Parathyroid adenoma (tissue), 2 donors: ENCODE measurements around the gene NXNL2.

ENCODE experiments used
- H2AFZ ChIP-seq: fragments of 300-600 bp; sonication (generic); one replicate; pipeline ENCODE4 v1.7.0; 2017; ENCODE audit warnings: antibody characterized with exemption, mild to moderate bottlenecking
- H3K27ac ChIP-seq: fragments of 300-600 bp; sonication (generic); one replicate; pipeline ENCODE4 v1.7.0; 2017
- H3K27me3 ChIP-seq: fragments of 300-600 bp; sonication (generic); one replicate; pipeline ENCODE4 v1.7.0; 2017; ENCODE audit warnings: low read length; ENCODE audit not compliant: control insufficient read depth, insufficient read depth
- H3K36me3 ChIP-seq: fragments of 300-600 bp; sonication (generic); one replicate; pipeline ENCODE4 v1.7.0; 2017; ENCODE audit warnings: low read length; ENCODE audit not compliant: control insufficient read depth, insufficient read depth
- H3K4me1 ChIP-seq: fragments of 300-600 bp; sonication (generic); one replicate; pipeline ENCODE4 v1.7.0; 2017; ENCODE audit warnings: control low read depth
- H3K4me2 ChIP-seq: fragments of 300-600 bp; sonication (generic); one replicate; pipeline ENCODE4 v1.7.0; 2017; ENCODE audit warnings: low read length
- H3K4me3 ChIP-seq: fragments of 300-600 bp; sonication (generic); one replicate; pipeline ENCODE4 v1.7.0; 2017; ENCODE audit warnings: low read depth, low read length
- H3K79me2 ChIP-seq: fragments of 300-600 bp; sonication (generic); one replicate; pipeline ENCODE4 v1.7.0; 2017; ENCODE audit warnings: control low read depth
- H3K9ac ChIP-seq: fragments of 300-600 bp; sonication (generic); one replicate; pipeline ENCODE4 v1.7.0; 2017; ENCODE audit warnings: mild to moderate bottlenecking
- H3K9me3 ChIP-seq: fragments of 300-600 bp; sonication (generic); one replicate; pipeline ENCODE4 v1.7.0; 2017; ENCODE audit warnings: low read length; ENCODE audit not compliant: control insufficient read depth
- TF ChIP-seq, protein P1 (sequence below): fragments of 300-600 bp; sonication (generic); IDR thresholded peaks from one replicate; pipeline ENCODE4 v1.7.0; 2017; ENCODE audit warnings: antibody characterized with exemption, mild to moderate bottlenecking
- donor health status: primary hyperparathyroidism.

Gene NXNL2

DNA sequence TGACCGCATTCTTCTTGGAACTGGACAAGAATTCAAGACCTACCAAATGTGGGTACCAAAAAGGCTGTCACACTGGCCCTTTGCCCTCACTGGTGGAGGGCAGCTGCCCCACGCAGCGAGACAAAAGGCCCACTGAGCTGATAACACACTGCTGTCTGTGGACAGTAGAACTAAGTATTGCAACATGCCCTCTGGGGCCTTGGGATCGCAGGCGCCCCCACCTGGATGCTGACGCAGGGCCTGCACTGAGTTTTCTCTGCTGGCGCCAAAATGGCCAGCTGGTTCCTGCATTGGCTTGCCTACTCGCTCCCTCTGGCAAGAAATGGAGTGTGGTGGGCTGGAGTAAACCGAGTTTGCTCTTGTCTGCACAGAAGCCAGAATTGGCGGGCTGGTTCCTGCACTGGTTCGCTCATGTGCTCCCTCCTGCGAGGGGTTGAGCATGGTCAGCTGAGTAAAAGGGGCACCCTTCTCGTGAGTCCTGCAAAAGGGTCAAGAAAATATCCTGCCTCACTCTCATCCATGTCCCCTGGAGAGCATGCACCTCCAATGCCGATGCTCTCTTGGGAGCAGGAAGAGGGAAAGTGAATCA is 55.7 kb downstream of the NXNL2 start:
- H3K27ac ChIP-seq: no peak overlapping the region
- H3K4me1 ChIP-seq: no peaks in the 10 kb centered on the region
- no peaks in the 10 kb centered on the region for H3K9me3 ChIP-seq
- H2AFZ ChIP-seq: no peak overlapping the region
- TF ChIP-seq, protein P1, sequence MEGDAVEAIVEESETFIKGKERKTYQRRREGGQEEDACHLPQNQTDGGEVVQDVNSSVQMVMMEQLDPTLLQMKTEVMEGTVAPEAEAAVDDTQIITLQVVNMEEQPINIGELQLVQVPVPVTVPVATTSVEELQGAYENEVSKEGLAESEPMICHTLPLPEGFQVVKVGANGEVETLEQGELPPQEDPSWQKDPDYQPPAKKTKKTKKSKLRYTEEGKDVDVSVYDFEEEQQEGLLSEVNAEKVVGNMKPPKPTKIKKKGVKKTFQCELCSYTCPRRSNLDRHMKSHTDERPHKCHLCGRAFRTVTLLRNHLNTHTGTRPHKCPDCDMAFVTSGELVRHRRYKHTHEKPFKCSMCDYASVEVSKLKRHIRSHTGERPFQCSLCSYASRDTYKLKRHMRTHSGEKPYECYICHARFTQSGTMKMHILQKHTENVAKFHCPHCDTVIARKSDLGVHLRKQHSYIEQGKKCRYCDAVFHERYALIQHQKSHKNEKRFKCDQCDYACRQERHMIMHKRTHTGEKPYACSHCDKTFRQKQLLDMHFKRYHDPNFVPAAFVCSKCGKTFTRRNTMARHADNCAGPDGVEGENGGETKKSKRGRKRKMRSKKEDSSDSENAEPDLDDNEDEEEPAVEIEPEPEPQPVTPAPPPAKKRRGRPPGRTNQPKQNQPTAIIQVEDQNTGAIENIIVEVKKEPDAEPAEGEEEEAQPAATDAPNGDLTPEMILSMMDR: no peak
- H3K9ac ChIP-seq: no peak overlapping the region
- no peaks in the 10 kb centered on the region for H3K27me3 ChIP-seq
- H3K79me2 ChIP-seq: no peaks in the 10 kb centered on the region
- H3K36me3 ChIP-seq: no peaks in the 10 kb centered on the region
- no peak overlapping the region for H3K4me3 ChIP-seq
- no peak overlapping the region for H3K4me2 ChIP-seq

DNA sequence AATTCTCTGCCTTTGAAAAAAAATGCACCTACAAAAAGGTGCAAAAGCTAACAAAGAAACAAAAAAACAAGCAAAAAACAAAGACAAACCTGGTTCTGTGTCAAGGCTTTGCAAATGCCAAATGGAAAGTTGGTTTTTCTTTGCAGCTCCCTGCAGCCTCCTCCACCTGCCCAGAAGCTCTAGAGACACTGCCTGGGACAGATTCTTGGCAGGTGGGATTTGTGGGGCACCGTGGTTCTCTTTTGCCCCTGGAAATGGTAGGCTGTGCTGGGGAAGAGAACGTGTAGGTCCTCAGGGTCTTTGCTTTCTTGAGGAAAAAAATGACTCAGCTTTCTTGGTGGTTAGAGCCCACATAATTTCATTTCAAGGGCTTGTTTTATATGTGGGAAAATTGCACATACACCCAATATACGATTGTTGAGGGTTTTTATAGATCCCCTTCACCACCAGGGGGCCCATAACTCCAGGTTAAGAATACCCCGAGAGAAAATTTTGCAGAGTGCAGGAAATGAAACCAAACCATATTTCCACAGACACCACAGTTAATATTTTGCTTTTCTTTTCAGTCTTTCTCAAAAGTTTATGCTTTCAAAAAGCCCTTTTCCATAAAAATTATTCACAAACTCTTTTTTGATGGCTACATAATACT is 58.7 kb downstream of the NXNL2 start:
- Histone ChIP-seq H3K4me1 (no peaks in the 10 kb centered on the region), H3K9me3 (no peaks in the 10 kb centered on the region), H3K27me3 (no peaks in the 10 kb centered on the region), H3K4me3 (no peak overlapping the region), H3K4me2 (no peak overlapping the region), H3K79me2 (no peaks in the 10 kb centered on the region), H3K36me3 (no peaks in the 10 kb centered on the region), H2AFZ (no peak overlapping the region), H3K9ac (no peak overlapping the region), H3K27ac (no peak overlapping the region)
- TF ChIP-seq, protein P1: peak; percentile 49
